Measurements from ENCODE around the gene TTC4. TPM values are rescaled to one million over a fixed set of nuclear protein-coding genes. Genes with fewer than 3 reads are reported as not detected.

The TTC4 gene
- total RNA-seq, 3 donors from 2014 or later, result 12.1 to 16.7 (median 15.2) TPM

- Histone ChIP-seq H3K9me3 (no peaks in the 10 kb centered on the region), H3K36me3 (ENCODE audit: low read depth) (no peaks in the 10 kb centered on the region), H3K4me1 (ENCODE audit: low read depth) (no peaks in the 10 kb centered on the region), H3K4me3 (no peak overlapping the region)
- no peak for DNase-seq
- intact Hi-C loops (cut with DNase I, micrococcal nuclease), result no loop called here
- TF ChIP-seq CTCF (IDR thresholded peaks at IDR 0.05), result no peak
- ATAC-seq, result no peak
Measured at GRCh38 chr1:54678776-54679643, 36.7 kb upstream of the TTC4 start.

DNA sequence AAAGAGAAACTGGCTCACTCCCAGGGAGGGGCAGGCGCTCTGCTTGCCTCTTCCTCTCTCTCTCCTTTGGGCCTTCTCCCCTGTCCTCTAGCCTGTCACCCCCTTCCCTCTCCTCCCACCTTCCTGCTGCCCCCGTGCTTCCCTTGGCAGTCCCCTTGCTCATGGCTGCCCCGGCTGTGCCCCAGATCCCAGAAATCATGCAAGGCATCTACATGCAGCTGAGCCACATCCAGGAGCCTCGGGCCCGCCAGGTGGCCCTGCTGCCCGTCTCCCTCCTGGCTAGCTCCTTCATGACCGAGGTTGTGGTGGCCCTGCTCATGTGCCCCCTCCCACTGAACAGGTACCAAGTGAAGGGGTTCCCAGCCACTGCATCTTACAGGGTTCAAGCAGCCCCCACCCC is 36.0 kb upstream of the TTC4 start:
- no peak overlapping the region for H3K4me3 ChIP-seq
- DNase-seq (no peak), ATAC-seq (no peak)
- no peaks in the 10 kb centered on the region for H3K4me1 ChIP-seq (ENCODE audit: low read depth)
- no peaks in the 10 kb centered on the region for H3K9me3 ChIP-seq
- intact Hi-C loops (cut with DNase I, micrococcal nuclease), result no loop called here
- no peak for TF ChIP-seq CTCF (IDR thresholded peaks at IDR 0.05)
- no peaks in the 10 kb centered on the region for H3K36me3 ChIP-seq (ENCODE audit: low read depth)

DNA sequence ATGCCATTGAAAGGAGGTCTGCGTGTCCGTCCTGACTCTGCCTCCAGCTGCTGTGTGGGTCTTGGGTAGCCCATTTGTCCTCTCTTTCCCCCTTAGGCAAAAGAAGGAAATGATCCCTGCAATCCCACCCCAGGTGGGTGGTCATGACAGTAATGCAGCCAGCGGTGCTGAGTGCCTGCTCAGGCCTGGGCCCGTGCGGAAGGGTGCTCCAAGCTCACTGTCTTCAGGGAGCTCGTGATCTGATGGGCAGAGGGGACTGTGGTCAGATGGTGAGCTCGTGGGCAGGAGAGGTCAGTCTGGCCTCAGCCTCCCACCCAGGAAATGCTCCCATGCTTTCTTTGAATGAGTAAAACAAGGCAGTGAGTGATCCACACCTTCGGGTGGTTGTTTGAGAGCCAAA is 35.3 kb upstream of the TTC4 start:
- DNase-seq, result no peak
- Histone ChIP-seq H3K9me3 (no peaks in the 10 kb centered on the region), H3K4me1 (ENCODE audit: low read depth) (no peaks in the 10 kb centered on the region), H3K4me3 (no peak overlapping the region), H3K36me3 (ENCODE audit: low read depth) (no peaks in the 10 kb centered on the region)
- intact Hi-C loops (cut with DNase I, micrococcal nuclease), result no loop called here
- no peak for ATAC-seq
- no peak for TF ChIP-seq CTCF (IDR thresholded peaks at IDR 0.05)

- no peak for TF ChIP-seq CTCF (IDR thresholded peaks at IDR 0.05)
- Histone ChIP-seq H3K4me3 (no peak overlapping the region), H3K4me1 (ENCODE audit: low read depth) (no peaks in the 10 kb centered on the region), H3K9me3 (no peaks in the 10 kb centered on the region), H3K36me3 (ENCODE audit: low read depth) (no peaks in the 10 kb centered on the region)
- DNase-seq, result no peak
- intact Hi-C loops (cut with DNase I, micrococcal nuclease), result no loop called here
- ATAC-seq, result peak; percentile 45
Measured at GRCh38 chr1:54681358-54681757, 34.3 kb upstream of the TTC4 start.

DNA sequence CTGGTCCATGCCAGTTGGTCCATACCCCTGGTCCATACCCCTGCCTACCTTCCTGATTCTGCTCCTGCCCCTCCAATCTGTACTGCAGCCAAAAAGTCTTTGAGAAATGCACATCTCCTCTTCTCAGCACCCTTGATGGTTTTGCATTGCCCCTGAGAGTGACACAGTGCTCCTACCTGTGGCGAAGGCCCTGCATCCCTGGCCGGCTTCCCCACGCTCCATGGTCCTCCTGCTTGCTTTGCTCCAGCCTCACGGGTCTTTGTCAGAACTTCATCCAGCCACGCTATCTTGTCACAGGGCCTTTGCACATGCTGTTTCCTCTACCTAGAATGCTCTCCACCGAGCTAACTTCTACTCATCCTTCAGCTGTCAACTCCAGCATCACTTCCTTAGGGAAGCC is 32.2 kb upstream of the TTC4 start:
- intact Hi-C loops (cut with DNase I, micrococcal nuclease), result no loop called here
- no peak for TF ChIP-seq CTCF (IDR thresholded peaks at IDR 0.05)
- Histone ChIP-seq H3K36me3 (ENCODE audit: low read depth) (no peaks in the 10 kb centered on the region), H3K4me1 (ENCODE audit: low read depth) (no peaks in the 10 kb centered on the region), H3K4me3 (no peak overlapping the region), H3K9me3 (no peaks in the 10 kb centered on the region)
- no peak for ATAC-seq
- no peak for DNase-seq

All from mucosa of descending colon (tissue), 3 donors.